Measurements from ENCODE around the gene KRTCAP2.
A peak's percentile ranks its signal among the peaks of the same experiment; 100 is the strongest.

The KRTCAP2 gene

DNA sequence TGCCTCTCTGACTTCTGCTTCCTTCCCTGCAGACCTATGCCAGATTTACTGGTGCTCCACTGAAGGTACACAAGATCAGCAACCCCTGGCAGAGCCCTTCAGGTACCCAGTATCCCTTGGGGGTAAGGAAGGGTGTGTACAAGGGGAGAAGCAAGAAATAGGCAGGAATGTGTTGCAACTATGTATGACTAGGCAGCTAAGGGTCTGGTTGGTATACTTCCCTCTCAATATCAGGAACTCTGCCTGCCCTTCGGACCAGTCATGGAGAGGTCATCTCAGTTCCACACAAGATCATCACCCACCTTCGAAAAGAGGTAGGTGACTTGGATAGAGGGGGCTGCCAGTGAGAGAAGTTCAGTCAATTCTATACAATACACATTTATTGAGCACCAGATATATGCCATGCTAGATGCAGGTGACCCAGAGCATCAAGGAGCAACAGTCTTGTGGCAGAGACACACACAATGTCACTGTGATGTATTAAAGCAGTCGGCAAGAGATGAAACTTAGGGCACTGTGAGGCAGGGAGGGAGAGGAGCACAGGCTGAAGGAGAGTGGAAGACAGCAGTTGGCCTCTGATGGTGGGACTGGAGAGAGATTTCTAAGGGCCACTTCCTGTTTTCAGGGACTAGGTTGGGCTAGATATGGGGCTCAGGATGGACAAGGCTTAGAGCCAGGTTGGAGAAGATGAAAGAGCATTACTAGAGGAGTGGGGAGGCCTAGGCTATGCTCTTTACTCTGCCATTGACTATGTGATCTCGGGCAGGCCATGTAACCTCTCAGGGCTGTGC is 37.4 kb upstream of the KRTCAP2 start:
- TF ChIP-seq, protein P1, sequence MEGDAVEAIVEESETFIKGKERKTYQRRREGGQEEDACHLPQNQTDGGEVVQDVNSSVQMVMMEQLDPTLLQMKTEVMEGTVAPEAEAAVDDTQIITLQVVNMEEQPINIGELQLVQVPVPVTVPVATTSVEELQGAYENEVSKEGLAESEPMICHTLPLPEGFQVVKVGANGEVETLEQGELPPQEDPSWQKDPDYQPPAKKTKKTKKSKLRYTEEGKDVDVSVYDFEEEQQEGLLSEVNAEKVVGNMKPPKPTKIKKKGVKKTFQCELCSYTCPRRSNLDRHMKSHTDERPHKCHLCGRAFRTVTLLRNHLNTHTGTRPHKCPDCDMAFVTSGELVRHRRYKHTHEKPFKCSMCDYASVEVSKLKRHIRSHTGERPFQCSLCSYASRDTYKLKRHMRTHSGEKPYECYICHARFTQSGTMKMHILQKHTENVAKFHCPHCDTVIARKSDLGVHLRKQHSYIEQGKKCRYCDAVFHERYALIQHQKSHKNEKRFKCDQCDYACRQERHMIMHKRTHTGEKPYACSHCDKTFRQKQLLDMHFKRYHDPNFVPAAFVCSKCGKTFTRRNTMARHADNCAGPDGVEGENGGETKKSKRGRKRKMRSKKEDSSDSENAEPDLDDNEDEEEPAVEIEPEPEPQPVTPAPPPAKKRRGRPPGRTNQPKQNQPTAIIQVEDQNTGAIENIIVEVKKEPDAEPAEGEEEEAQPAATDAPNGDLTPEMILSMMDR (IDR thresholded peaks at IDR 0.05; ENCODE audit: insufficient read depth, low read length, poor library complexity, severe bottlenecking): no peak
- H3K4me3 ChIP-seq (replicated peaks; ENCODE audit: low read depth, low read length): no peak overlapping the region
- peaks cover 2% of the 10 kb centered on the region; the same call in 1 of the 2 replicates for H3K36me3 ChIP-seq (ENCODE audit: control insufficient read depth, insufficient read depth, low read length)
- DNase-seq (ENCODE audit: extremely low read depth, insufficient read length): no peak
- no peaks in the 10 kb centered on the region for H3K27me3 ChIP-seq (replicated peaks; ENCODE audit: control insufficient read depth, insufficient read depth, low read length)

DNA sequence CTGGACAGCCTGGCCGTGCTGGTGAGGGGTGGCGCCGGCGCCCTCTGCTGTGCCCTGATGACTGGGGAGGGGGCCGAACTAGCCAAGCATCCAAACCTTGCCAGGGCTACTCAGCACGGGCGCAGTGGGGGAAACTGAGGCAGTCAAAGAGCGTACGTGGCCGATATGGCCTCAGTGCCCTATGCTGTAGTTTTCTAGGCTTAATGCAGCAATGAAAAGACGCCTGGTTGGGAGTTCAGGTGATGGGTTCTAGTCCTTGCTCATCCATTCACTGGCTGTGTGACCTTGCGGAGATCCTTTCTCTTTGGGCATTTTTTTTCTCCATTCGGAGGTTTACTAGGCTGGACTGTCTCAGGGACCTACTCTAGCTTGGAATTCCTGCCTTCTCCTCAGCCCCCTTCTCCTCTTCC is 36.2 kb upstream of the KRTCAP2 start:
- TF ChIP-seq, protein P1 (IDR thresholded peaks at IDR 0.05; ENCODE audit: insufficient read depth, low read length, poor library complexity, severe bottlenecking): no peak
- H3K27me3 ChIP-seq (replicated peaks; ENCODE audit: control insufficient read depth, insufficient read depth, low read length): no peaks in the 10 kb centered on the region
- H3K36me3 ChIP-seq (ENCODE audit: control insufficient read depth, insufficient read depth, low read length): peaks cover 2% of the 10 kb centered on the region; the same call in 1 of the 2 replicates
- H3K4me3 ChIP-seq (replicated peaks; ENCODE audit: low read depth, low read length): peak overlapping the region; percentile 95
- DNase-seq (ENCODE audit: extremely low read depth, insufficient read length): no peak

DNA sequence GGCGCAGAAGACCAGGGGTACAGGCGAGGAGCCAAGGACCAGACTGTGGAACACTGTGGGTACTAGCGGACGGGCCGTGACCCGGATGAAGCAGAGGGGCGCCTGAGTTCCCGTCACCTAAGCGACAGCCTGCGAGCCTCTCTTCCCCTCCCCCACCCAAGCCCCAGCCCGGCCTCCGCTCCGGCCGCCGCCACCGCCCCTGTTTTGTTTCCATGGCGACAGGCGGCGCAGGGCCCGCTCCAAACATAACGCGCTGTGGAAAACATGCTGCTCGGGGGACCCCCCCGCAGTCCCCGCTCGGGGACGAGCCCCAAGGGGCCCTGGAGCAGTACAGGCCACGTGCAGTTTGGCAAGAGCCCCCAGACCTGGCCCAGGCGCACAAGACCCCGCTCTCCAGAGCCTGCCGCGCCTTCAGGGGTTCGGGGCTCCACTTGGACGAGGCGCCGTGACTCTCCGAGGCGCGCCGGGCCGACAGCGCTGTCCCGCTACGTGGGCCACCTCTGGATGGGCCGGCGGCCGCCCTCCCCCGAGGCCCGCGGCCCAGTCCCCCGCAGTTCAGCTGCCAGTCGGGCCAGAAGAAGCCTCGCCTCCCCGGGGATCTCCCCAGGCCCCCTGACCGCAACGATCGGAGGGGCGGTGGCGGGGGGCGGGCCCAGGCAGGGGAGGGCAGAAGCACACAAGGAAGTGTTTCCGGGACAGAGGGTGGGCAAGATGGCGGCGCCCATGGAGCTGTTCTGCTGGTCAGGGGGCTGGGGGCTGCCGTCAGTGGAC is 35.6 kb upstream of the KRTCAP2 start, which contains the start of gene MTX1:
Gene MTX1, plus strand, starts transcription at position 155 of the 771 bp plus-strand sequence. Its CDS starts 110 bp downstream, at position 265.
- peak within 1 kb of the TSS; percentile 95 for H3K4me3 ChIP-seq (replicated peaks; ENCODE audit: low read depth, low read length)
- H3K27me3 ChIP-seq (replicated peaks; ENCODE audit: control insufficient read depth, insufficient read depth, low read length): no peaks in the 10 kb centered on the region
- TF ChIP-seq, protein P1 (IDR thresholded peaks at IDR 0.05; ENCODE audit: insufficient read depth, low read length, poor library complexity, severe bottlenecking): no peak
- H3K36me3 ChIP-seq (ENCODE audit: control insufficient read depth, insufficient read depth, low read length): peaks cover 2% of the 10 kb centered on the region; the same call in 1 of the 2 replicates
- peak; percentile 86 for DNase-seq (ENCODE audit: extremely low read depth, insufficient read length)

DNA sequence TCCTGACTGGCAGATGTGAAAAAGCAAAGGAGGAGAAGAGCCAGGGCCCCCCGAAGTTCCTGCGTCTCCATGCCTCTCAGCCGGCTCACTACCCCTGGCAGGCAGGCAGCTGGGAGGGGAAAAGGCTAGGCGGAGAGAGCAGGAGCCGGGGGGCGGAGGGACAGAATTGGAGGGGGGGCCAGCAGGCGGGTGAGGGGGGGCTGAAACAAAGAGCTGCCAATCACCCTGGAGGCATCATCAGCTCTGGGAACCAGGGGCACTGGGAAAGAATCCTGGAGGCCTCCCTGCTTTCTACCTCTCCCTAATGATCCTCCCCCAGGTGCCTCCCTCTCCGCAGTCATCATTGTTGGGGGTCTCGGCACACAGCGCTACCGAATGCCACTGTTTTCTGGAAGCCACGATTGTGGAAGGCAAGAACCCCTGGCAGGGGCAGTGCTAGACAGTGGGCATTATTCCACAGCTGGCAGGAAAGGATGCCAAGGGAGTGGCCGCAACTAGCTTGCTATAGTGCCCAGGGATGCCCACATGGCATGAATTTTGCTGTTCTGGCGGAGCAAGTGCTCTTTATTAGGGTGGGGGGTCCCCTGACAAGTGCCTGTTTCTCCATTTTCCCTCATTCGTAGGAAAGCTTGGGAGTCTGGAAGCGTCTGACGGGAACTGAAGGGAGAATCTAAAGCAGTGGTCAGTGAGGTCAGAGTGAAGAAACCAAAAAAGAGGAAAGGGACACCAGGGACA is 34.9 kb upstream of the KRTCAP2 start, which contains the start of gene THBS3:
Gene THBS3, minus strand, starts transcription at position 92 of the 735 bp plus-strand sequence. Its CDS starts 21 bp downstream, at position 71.
- DNase-seq (ENCODE audit: extremely low read depth, insufficient read length): no peak

More for the DNA sequence above, 34.9 kb upstream of the KRTCAP2 start, which contains the start of gene THBS3:
- H3K27me3 ChIP-seq (replicated peaks; ENCODE audit: control insufficient read depth, insufficient read depth, low read length): no peaks in the 10 kb centered on the region
- TF ChIP-seq, protein P1 (IDR thresholded peaks at IDR 0.05; ENCODE audit: insufficient read depth, low read length, poor library complexity, severe bottlenecking): no peak
- peaks cover 2% of the 10 kb centered on the region; the same call in 1 of the 2 replicates for H3K36me3 ChIP-seq (ENCODE audit: control insufficient read depth, insufficient read depth, low read length)
- H3K4me3 ChIP-seq (replicated peaks; ENCODE audit: low read depth, low read length): peak within 1 kb of the TSS; percentile 95

Measured in GM06990 (cell line).